GM15510 (cell line): ENCODE data around the gene PIGK.

Experiments
- POLR2A ChIP-seq: IDR thresholded peaks from 3 replicates; pipeline ENCODE4 v1.6.1; 2011; ENCODE audit warnings: borderline replicate concordance; ENCODE audit not compliant: insufficient read length; ENCODE audit errors: extremely low read depth

PIGK gene

DNA sequence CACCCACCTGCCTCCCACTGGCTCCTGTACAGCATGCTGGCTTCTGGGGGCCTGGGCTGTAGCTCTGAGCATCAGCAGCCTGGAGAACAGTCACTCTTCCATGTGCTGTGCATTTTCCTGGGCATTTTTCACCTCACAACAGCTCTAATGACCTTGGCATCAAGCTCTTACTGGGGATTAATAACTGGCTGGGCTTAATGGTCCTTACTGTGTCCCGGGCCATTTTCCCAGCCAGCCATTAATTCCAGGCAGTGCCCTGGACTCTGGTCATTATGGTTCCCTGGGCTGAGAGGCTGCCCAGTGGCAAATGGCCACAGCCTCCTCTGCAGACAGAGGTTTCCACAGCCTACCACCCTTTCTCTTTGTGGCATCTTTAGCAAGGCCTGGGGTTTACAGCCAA lies 180.1 kb downstream of the PIGK start:
- TF ChIP-seq POLR2A = no peak
